ENCODE results near the gene TMPRSS6.

- no peak for TF ChIP-seq EZH2 (IDR thresholded peaks at IDR 0.05; ENCODE audit: borderline replicate concordance, low read length)
- TF ChIP-seq, protein P1, sequence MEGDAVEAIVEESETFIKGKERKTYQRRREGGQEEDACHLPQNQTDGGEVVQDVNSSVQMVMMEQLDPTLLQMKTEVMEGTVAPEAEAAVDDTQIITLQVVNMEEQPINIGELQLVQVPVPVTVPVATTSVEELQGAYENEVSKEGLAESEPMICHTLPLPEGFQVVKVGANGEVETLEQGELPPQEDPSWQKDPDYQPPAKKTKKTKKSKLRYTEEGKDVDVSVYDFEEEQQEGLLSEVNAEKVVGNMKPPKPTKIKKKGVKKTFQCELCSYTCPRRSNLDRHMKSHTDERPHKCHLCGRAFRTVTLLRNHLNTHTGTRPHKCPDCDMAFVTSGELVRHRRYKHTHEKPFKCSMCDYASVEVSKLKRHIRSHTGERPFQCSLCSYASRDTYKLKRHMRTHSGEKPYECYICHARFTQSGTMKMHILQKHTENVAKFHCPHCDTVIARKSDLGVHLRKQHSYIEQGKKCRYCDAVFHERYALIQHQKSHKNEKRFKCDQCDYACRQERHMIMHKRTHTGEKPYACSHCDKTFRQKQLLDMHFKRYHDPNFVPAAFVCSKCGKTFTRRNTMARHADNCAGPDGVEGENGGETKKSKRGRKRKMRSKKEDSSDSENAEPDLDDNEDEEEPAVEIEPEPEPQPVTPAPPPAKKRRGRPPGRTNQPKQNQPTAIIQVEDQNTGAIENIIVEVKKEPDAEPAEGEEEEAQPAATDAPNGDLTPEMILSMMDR (IDR thresholded peaks at IDR 0.05; ENCODE audit: low read length) = no peak
Observed at GRCh38 chr22:37086184-37086583, 23.3 kb downstream of the TMPRSS6 start.
